Ishikawa (cell line): Measurements from ENCODE around the gene RETN.

Experiments used
- CEBPB ChIP-seq: IDR thresholded peaks from 2 replicates; pipeline ENCODE4 v1.6.1; 2012
- CREB1 ChIP-seq: IDR thresholded peaks from 2 replicates; pipeline ENCODE4 v1.6.1; 2012; ENCODE audit warnings: low read depth
- EGR1 ChIP-seq: IDR thresholded peaks from 2 replicates; pipeline ENCODE4 v1.6.1; 2012
- EP300 ChIP-seq: IDR thresholded peaks from 2 replicates; pipeline ENCODE4 v1.6.1; 2012; ENCODE audit warnings: borderline replicate concordance
- FOXM1 ChIP-seq: IDR thresholded peaks from 2 replicates; pipeline ENCODE4 v1.6.1; 2012; ENCODE audit warnings: low read depth, borderline replicate concordance
- MAX ChIP-seq: IDR thresholded peaks from 2 replicates; pipeline ENCODE4 v1.6.1; 2012
- NFIC ChIP-seq: IDR thresholded peaks from 2 replicates; pipeline ENCODE4 v1.6.1; 2012
- RAD21 ChIP-seq: IDR thresholded peaks from 2 replicates; pipeline ENCODE4 v1.6.1; 2012; ENCODE audit warnings: low read depth
- REST ChIP-seq: IDR thresholded peaks from 2 replicates; pipeline ENCODE4 v1.6.1; 2012; ENCODE audit warnings: low read depth, mild to moderate bottlenecking
- TAF1 ChIP-seq: IDR thresholded peaks from 2 replicates; pipeline ENCODE4 v1.6.1; 2012; ENCODE audit warnings: low read depth, mild to moderate bottlenecking
- TCF12 ChIP-seq: IDR thresholded peaks from 2 replicates; pipeline ENCODE4 v1.6.1; 2012; ENCODE audit warnings: low read depth
- TEAD4 ChIP-seq: IDR thresholded peaks from 2 replicates; pipeline ENCODE4 v1.6.1; 2012
- USF1 ChIP-seq: IDR thresholded peaks from 2 replicates; pipeline ENCODE4 v1.6.1; 2012
- YY1 ChIP-seq: IDR thresholded peaks from 2 replicates; pipeline ENCODE4 v1.6.1; 2012; ENCODE audit warnings: low read depth
- ZBTB7A ChIP-seq: IDR thresholded peaks from 2 replicates; pipeline ENCODE4 v1.6.1; 2012; ENCODE audit warnings: low read depth

RETN gene

GRCh38 chr19:7640803-7641202 lies 28.0 kb upstream of the RETN start:
- no peak for TF ChIP-seq FOXM1
- no peak for TF ChIP-seq USF1
- TF ChIP-seq CREB1 = no peak
- no peak for TF ChIP-seq TEAD4
- TF ChIP-seq YY1 = no peak
- TF ChIP-seq MAX = no peak
- TF ChIP-seq TCF12 = no peak
- no peak for TF ChIP-seq RAD21
- no peak for TF ChIP-seq EGR1
- no peak for TF ChIP-seq CEBPB
- TF ChIP-seq TAF1 = no peak
- TF ChIP-seq REST = no peak
- TF ChIP-seq NFIC = no peak
- TF ChIP-seq EP300 = no peak
- TF ChIP-seq ZBTB7A = no peak

- TF ChIP-seq TCF12 (no peak), CREB1 (no peak), EGR1 (no peak), MAX (no peak), REST (no peak), NFIC (no peak), YY1 (no peak), FOXM1 (no peak), RAD21 (no peak), TEAD4 (no peak), CEBPB (no peak), TAF1 (no peak)
These were observed 27.3 kb upstream of the RETN start for GRCh38 chr19:7641290-7642276.

- TF ChIP-seq TCF12 = no peak
- no peak for TF ChIP-seq EP300
- TF ChIP-seq CEBPB = no peak
- no peak for TF ChIP-seq EGR1
- TF ChIP-seq ZBTB7A = no peak
- no peak for TF ChIP-seq YY1
- TF ChIP-seq CREB1 = no peak
- no peak for TF ChIP-seq MAX
- TF ChIP-seq REST = no peak
- no peak for TF ChIP-seq FOXM1
- TF ChIP-seq USF1 = no peak
- TF ChIP-seq NFIC = no peak
- no peak for TF ChIP-seq RAD21
- no peak for TF ChIP-seq TEAD4
- TF ChIP-seq TAF1 = no peak
These were observed 26.4 kb upstream of the RETN start for GRCh38 chr19:7642295-7643030.
